NCI-H1930 (cell line): ENCODE measurements around the gene LRRC40.

Experiments used
- DNase-seq, 2 experiments: peaks; one replicate each; lab custom pipeline; 2025; lab: John Stamatoyannopoulos, UW

Gene LRRC40

DNA sequence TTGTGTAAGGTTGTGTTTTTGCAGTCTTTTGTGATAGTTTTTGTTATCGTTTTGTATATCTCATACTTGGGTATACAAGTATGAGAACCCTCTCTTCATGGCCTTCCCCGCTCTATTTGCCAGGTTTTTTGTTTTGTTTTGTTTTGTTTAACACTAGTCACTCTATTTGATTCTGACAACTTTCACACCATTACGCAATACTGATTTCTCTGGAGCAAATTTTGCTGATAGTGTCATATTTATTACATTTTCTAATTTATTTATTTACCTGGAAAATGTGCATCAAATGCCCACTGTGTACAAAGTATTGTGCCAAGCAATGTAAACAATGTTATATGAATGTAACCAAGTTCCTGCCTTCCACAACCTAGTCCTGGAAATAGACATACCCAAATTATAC, 90.1 kb downstream of the LRRC40 start:
- DNase-seq = no peak

- no peak for DNase-seq
These were observed 92.5 kb downstream of the LRRC40 start for GRCh38 chr1:70112838-70113237.

DNA sequence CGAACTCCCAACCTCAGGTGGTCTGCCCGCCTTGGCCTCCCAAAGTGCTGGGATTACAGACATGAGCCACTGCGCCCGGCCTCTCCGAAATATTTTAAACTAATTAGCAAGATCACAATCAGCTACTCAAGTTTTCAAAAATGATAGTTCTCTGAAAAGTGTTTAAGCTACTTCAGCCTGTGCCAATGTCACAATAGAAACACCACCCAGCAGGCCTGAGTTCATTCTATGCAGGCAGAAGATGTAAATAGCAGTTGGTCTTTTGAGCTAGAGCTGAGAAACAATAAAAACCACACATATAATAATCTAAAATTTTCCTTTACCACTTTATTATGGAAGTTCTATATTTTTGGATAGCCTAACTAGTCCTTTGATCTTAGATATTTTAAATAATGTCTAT, 96.1 kb downstream of the LRRC40 start:
- DNase-seq = no peak

GRCh38 chr1:70103770-70104169, 101.6 kb downstream of the LRRC40 start:
- no peak for DNase-seq

DNA sequence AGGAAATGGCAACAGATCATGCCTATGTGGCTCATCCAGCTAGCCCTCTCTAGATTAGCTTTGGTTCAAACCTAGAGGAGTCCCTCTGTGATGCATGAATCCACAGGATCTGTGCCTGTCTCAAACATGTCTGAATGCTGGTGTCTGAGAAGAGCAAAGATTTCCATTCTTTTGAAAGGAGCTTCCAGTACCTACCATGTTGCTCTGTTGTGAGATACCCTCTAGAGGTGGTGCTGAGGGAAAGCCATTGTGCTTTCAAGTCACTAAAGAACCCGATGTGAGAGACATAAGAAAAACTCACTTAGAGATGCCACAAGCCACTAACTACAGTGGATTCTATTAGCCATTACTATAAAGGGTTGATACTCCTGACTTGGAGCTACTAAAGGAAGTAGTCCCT, 103.6 kb downstream of the LRRC40 start:
- no peak for DNase-seq

GRCh38 chr1:70101231-70101630, 104.1 kb downstream of the LRRC40 start:
- DNase-seq = no peak
